K562 (cell line): ENCODE data around the gene ADM2. TPM values are rescaled to one million over a fixed set of nuclear protein-coding genes. Genes with fewer than 3 reads are reported as not detected.

ENCODE experiments used
- BACH1 ChIP-seq: fragments of 200-800 bp; sonication (Bioruptor generic); IDR thresholded peaks from 2 replicates; pipeline ENCODE4 v1.6.1; 2016; ENCODE audit warnings: missing genetic modification characterization, missing compliant biosample characterization
- CHD1 ChIP-seq: fragments of 200-600 bp; sonication (generic); IDR thresholded peaks from one replicate; pipeline ENCODE4 v1.6.1; 2012; ENCODE audit warnings: mild to moderate bottlenecking, moderate library complexity, low read length, inconsistent platforms
- GABPA ChIP-seq: fragments of 200-800 bp; sonication (Bioruptor generic); conservative IDR thresholded peaks from 2 replicates; pipeline ENCODE4 v1.6.1; 2016; ENCODE audit warnings: low read depth, missing genetic modification characterization, missing compliant biosample characterization
- KAT8 ChIP-seq: fragments of 450-650 bp; IDR thresholded peaks from 2 replicates; pipeline ENCODE4 v1.6.1; 2016; ENCODE audit warnings: low read depth, mild to moderate bottlenecking
- MAFF ChIP-seq: IDR thresholded peaks from 2 replicates; pipeline ENCODE4 v1.6.1; 2012; ENCODE audit warnings: low read length, improper control_type of control experiment
- MAFG ChIP-seq: fragments of 450-650 bp; conservative IDR thresholded peaks from 2 replicates; pipeline ENCODE4 v1.6.1; 2016; ENCODE audit warnings: missing genetic modification characterization, missing compliant biosample characterization
- NBN ChIP-seq: fragments of 450-650 bp; IDR thresholded peaks from 2 replicates; pipeline ENCODE4 v1.6.1; 2016; ENCODE audit warnings: low read depth, mild to moderate bottlenecking
- NCOA6 ChIP-seq: fragments of 450-650 bp; IDR thresholded peaks from 2 replicates; pipeline ENCODE4 v1.6.1; 2017; ENCODE audit warnings: mild to moderate bottlenecking
- PTBP1 ChIP-seq: fragments of 200-400 bp; formaldehyde crosslinking; IDR thresholded peaks from 2 replicates; pipeline ENCODE4 v1.6.1; 2017; ENCODE audit warnings: low read depth, low read length
- RNF2 ChIP-seq: sonication (generic); IDR thresholded peaks from 2 replicates; pipeline ENCODE4 v1.6.1; 2016
- SIN3B ChIP-seq: fragments of 450-650 bp; IDR thresholded peaks from 2 replicates; pipeline ENCODE4 v1.6.1; 2017; ENCODE audit warnings: low read depth, mild to moderate bottlenecking, moderate library complexity
- SMAD2 ChIP-seq: fragments of 150-350 bp; IDR thresholded peaks from 2 replicates; pipeline ENCODE4 v1.6.1; 2014; ENCODE audit warnings: low read depth, mild to moderate bottlenecking, low read length
- SPI1 ChIP-seq: IDR thresholded peaks from 2 replicates; pipeline ENCODE4 v1.6.1; 2011; ENCODE audit warnings: low read depth, low read length, control low read depth, borderline replicate concordance
- TAF9B ChIP-seq: fragments of 450-650 bp; IDR thresholded peaks from 2 replicates; pipeline ENCODE4 v1.6.1; 2018; ENCODE audit warnings: mild to moderate bottlenecking; ENCODE audit not compliant: partially characterized antibody
- TBL1XR1 ChIP-seq, 2 experiments: IDR thresholded peaks; 2 replicates each; pipeline ENCODE4 v1.6.1; 2012; ENCODE audit warnings: improper control_type of control experiment in 2 of 2, low read length in 2 of 2, mild to moderate bottlenecking in 1 of 2
- TOE1 ChIP-seq, 2 experiments: fragments of 450-650 bp in 1 of 2; sonication (generic) in 1 of 2; formaldehyde crosslinking in 1 of 2; IDR thresholded peaks; 2 replicates each; pipeline versions ENCODE4 v1.7.1 to v1.8.0; 2016 to 2022; ENCODE audit warnings: borderline replicate concordance in 2 of 2, mild to moderate bottlenecking in 2 of 2, antibody characterized with exemption in 1 of 2, inconsistent platforms in 1 of 2, low read depth in 1 of 2, missing genetic modification reagents in 1 of 2, moderate library complexity in 1 of 2
- ZFX ChIP-seq: sonication (generic); formaldehyde crosslinking; IDR thresholded peaks from 2 replicates; pipeline ENCODE4 v1.8.0; 2022; ENCODE audit warnings: mild to moderate bottlenecking, missing genetic modification reagents, moderate library complexity
- ZNF124 ChIP-seq: sonication (generic); formaldehyde crosslinking; IDR thresholded peaks from 2 replicates; pipeline ENCODE4 v1.8.1; 2022; ENCODE audit warnings: missing genetic modification reagents
- ZNF444 ChIP-seq: fragments of 250-450 bp; sonication (Bioruptor Pico); IDR thresholded peaks from 2 replicates; pipeline ENCODE4 v1.4.0; 2020; ENCODE audit warnings: mild to moderate bottlenecking, moderate library complexity
- ZNF445 ChIP-seq: fragments of 250-450 bp; sonication (Bioruptor Pico); IDR thresholded peaks from 2 replicates; pipeline ENCODE4 v1.4.0; 2020; ENCODE audit warnings: low read depth, mild to moderate bottlenecking, moderate library complexity
- ZNF79 ChIP-seq: fragments of 250-450 bp; sonication (Bioruptor Pico); IDR thresholded peaks from 2 replicates; pipeline ENCODE4 v1.4.0; 2020; ENCODE audit warnings: low read depth, mild to moderate bottlenecking, moderate library complexity
- ZSCAN32 ChIP-seq: fragments of 450-650 bp; formaldehyde crosslinking; IDR thresholded peaks from 2 replicates; pipeline ENCODE4 v1.4.0; 2020; ENCODE audit warnings: mild to moderate bottlenecking, moderate library complexity
- polyA plus RNA-seq, 8 experiments: library from polyadenylated mRNA; depleted of rRNA in 4 of 8; stranded (reverse) in 5 of 8; unstranded in 3 of 8; fragments of >200 nt; fragmentation: Nextera tagmentation in 2 of 8; fragmentation: Illumina TruSeq in 1 of 8; extraction: Ambion mirVana in 2 of 8; extraction: Trizol in 1 of 8; gene quantifications; 2 replicates each; pipeline versions ENCODE4 v1.2.1 to v1.2.3, GENCODE V29; 2011 to 2014; ENCODE audit warnings: inconsistent platforms in 1 of 8, missing spikeins in 1 of 8
- total RNA-seq, 7 experiments: library from RNA; depleted of rRNA in 6 of 7; stranded (reverse); fragments of >200 nt in 6 of 7; fragmentation: Illumina TruSeq in 2 of 7; extraction: Trizol in 2 of 7; gene quantifications; 2 replicates each; pipeline versions ENCODE4 v1.2.1 to v1.2.3, GENCODE V29; 2011 to 2021; ENCODE audit warnings: low replicate concordance in 1 of 7
- TF ChIP-seq, protein P1 (sequence below): sonication (generic); formaldehyde crosslinking; IDR thresholded peaks from 2 replicates; pipeline ENCODE4 v1.8.1; 2023; ENCODE audit warnings: mild to moderate bottlenecking, missing genetic modification reagents
- TF ChIP-seq, protein P2 (sequence below): fragments of 450-650 bp; IDR thresholded peaks from 2 replicates; pipeline ENCODE4 v1.6.1; 2016; ENCODE audit warnings: mild to moderate bottlenecking
- TF ChIP-seq, protein P3 (sequence below): fragments of 450-650 bp; IDR thresholded peaks from one replicate; pipeline ENCODE4 v1.6.1; 2018; ENCODE audit warnings: mild to moderate bottlenecking, moderate library complexity; ENCODE audit not compliant: partially characterized antibody

The ADM2 gene
- total and polyA plus RNA-seq, 9 of the 15 experiments (the other 6 are each of a cell fraction or from before 2014, with no cell fraction given): 0.11 to 5.1 (median 0.38) TPM

DNA sequence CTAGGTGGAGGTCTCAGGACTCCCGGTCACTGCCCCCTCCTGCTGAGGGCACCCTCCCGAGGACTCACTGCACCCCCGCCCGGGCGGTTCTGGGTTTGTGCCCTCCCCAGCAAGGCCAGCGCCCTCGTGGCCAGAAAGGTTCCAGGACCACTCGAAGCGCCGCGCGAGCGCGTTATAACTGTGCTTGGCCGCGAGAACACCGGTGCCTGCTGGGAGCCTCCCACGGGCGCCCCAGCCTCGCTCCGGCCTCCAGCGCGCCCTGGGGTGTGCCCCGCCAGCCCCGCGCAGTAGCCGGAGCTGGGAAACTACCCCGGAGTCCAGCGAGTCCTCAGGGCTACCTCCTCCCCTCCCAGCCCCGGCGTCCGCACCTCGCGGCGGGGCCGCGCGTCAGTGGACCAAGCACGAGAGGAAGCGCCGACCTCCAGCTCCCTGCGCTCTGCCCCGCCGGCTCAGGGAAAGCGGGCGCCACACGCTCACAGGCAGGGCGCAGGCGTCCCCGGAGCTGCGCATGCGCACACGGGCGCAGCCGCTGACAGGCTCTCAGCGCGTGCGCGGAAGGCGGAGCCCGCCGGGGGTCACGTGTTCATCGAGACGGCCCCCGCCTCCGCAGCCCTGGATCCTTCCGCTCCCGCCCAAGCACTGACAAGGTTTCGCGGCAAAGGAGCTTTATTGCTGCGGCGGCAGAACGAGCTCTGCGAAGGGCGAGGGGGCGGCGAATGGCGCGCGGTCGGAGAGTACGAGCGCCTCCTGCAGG is 43.9 kb downstream of the ADM2 start, which contains the start of gene SCO2 (continued):
- TF ChIP-seq MAFG (no peak), NBN (no peak), SIN3B (peak; percentile 31; the same call in 1 of the 2 replicates), GABPA (tag) (no peak), CHD1 (no peak), NCOA6 (no peak), RNF2 (no peak), TAF9B (no peak), ZNF444 (no peak), ZNF79 (CRISPR knock-in tag) (no peak), TBL1XR1 (IDR thresholded peaks at IDR 0.05; ENCODE audit: low read length in 2 of 2) (no peak), PTBP1 (no peak), ZNF445 (CRISPR knock-in tag) (no peak), BACH1 (tag) (no peak), SMAD2 (no peak), KAT8 (no peak), ZNF124 (CRISPR knock-in tag) (no peak), SPI1 (no peak), ZFX (CRISPR knock-in tag) (no peak; the same call in none of the 2 replicates), ZSCAN32 (no peak), MAFF (no peak), TOE1 (IDR thresholded peaks at IDR 0.05; ENCODE audit: borderline replicate concordance) (peak; percentile 97), TOE1 (CRISPR knock-in tag; IDR thresholded peaks at IDR 0.05; ENCODE audit: borderline replicate concordance, low read depth) (no peak)
- TF ChIP-seq, protein P1, sequence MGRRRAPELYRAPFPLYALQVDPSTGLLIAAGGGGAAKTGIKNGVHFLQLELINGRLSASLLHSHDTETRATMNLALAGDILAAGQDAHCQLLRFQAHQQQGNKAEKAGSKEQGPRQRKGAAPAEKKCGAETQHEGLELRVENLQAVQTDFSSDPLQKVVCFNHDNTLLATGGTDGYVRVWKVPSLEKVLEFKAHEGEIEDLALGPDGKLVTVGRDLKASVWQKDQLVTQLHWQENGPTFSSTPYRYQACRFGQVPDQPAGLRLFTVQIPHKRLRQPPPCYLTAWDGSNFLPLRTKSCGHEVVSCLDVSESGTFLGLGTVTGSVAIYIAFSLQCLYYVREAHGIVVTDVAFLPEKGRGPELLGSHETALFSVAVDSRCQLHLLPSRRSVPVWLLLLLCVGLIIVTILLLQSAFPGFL (CRISPR knock-in tag): no peak
- TF ChIP-seq, protein P2, sequence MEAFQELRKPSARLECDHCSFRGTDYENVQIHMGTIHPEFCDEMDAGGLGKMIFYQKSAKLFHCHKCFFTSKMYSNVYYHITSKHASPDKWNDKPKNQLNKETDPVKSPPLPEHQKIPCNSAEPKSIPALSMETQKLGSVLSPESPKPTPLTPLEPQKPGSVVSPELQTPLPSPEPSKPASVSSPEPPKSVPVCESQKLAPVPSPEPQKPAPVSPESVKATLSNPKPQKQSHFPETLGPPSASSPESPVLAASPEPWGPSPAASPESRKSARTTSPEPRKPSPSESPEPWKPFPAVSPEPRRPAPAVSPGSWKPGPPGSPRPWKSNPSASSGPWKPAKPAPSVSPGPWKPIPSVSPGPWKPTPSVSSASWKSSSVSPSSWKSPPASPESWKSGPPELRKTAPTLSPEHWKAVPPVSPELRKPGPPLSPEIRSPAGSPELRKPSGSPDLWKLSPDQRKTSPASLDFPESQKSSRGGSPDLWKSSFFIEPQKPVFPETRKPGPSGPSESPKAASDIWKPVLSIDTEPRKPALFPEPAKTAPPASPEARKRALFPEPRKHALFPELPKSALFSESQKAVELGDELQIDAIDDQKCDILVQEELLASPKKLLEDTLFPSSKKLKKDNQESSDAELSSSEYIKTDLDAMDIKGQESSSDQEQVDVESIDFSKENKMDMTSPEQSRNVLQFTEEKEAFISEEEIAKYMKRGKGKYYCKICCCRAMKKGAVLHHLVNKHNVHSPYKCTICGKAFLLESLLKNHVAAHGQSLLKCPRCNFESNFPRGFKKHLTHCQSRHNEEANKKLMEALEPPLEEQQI: no peak
- TF ChIP-seq, protein P3, sequence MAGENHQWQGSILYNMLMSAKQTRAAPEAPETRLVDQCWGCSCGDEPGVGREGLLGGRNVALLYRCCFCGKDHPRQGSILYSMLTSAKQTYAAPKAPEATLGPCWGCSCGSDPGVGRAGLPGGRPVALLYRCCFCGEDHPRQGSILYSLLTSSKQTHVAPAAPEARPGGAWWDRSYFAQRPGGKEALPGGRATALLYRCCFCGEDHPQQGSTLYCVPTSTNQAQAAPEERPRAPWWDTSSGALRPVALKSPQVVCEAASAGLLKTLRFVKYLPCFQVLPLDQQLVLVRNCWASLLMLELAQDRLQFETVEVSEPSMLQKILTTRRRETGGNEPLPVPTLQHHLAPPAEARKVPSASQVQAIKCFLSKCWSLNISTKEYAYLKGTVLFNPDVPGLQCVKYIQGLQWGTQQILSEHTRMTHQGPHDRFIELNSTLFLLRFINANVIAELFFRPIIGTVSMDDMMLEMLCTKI: no peak
